Fibroblast of villous mesenchyme (primary cell): ENCODE data around the gene ELOA. TPM values are rescaled to one million over a fixed set of nuclear protein-coding genes. Genes with fewer than 3 reads are reported as not detected.
"Not testable (repeated sequence)": the region's sequence is repeated elsewhere in the genome, so short reads cannot be mapped to it uniquely, and the experiment has no call there.

ENCODE experiments used
- DNase-seq: peaks from one replicate; pipeline ENCODE4 v3.0.0-alpha.2; 2010; ENCODE audit warnings: low read depth
- H3K4me3 ChIP-seq: 2 replicates; pipeline ENCODE4 v1.5.1; 2011; ENCODE audit warnings: low read depth, mild to moderate bottlenecking, low read length
- total RNA-seq: library from RNA; depleted of rRNA; stranded (reverse); fragments of >200 nt; gene quantifications from 2 replicates; pipeline ENCODE4 v1.2.3, GENCODE V29; 2012
- TF ChIP-seq, protein P1 (sequence below): IDR thresholded peaks from 2 replicates; pipeline ENCODE4 v1.5.1; 2012; ENCODE audit warnings: low read depth, mild to moderate bottlenecking, low read length; ENCODE audit not compliant: insufficient read depth

Gene ELOA
- total RNA-seq, 1 donor = 46.2 TPM

DNA sequence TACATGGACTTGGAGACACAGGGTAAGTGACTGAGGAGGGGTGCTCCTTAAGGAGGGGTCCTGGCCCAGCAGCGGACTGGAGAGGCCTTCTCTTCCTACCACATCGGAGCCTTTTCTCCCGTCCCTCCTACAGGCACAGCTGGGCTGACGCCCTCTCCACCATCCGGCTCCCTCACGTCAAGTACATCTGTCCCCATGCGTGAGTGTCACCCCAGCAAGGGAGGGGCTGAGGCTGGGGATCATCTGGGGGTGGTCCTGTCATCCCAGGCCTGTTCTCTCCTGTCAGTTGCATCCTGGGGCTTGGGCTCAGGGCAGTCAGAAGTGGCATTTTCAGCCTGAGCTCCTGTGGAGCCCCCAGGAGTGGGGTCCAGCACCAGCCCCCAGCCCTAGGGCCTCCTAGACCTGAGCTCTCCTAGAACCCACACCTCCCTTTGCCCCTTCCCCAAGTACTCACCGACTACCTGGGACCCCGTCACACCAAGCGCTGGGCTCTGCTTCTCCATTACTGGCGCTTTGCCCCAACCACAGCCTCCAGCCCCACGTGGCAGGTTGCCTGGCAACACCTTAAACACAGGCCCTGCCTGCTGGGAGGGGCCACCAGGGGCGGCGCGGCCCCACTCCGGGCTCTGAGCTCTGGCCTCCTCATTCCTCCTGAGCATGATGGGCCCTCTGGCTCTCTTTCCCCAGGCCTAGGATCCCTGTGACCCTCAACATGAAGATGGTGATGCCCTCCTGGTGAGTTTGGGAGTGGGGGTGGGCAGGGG lies 49.9 kb downstream of the ELOA start:
- no peak for DNase-seq
- no peak overlapping the region for H3K4me3 ChIP-seq
- TF ChIP-seq, protein P1, sequence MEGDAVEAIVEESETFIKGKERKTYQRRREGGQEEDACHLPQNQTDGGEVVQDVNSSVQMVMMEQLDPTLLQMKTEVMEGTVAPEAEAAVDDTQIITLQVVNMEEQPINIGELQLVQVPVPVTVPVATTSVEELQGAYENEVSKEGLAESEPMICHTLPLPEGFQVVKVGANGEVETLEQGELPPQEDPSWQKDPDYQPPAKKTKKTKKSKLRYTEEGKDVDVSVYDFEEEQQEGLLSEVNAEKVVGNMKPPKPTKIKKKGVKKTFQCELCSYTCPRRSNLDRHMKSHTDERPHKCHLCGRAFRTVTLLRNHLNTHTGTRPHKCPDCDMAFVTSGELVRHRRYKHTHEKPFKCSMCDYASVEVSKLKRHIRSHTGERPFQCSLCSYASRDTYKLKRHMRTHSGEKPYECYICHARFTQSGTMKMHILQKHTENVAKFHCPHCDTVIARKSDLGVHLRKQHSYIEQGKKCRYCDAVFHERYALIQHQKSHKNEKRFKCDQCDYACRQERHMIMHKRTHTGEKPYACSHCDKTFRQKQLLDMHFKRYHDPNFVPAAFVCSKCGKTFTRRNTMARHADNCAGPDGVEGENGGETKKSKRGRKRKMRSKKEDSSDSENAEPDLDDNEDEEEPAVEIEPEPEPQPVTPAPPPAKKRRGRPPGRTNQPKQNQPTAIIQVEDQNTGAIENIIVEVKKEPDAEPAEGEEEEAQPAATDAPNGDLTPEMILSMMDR = no peak

DNA sequence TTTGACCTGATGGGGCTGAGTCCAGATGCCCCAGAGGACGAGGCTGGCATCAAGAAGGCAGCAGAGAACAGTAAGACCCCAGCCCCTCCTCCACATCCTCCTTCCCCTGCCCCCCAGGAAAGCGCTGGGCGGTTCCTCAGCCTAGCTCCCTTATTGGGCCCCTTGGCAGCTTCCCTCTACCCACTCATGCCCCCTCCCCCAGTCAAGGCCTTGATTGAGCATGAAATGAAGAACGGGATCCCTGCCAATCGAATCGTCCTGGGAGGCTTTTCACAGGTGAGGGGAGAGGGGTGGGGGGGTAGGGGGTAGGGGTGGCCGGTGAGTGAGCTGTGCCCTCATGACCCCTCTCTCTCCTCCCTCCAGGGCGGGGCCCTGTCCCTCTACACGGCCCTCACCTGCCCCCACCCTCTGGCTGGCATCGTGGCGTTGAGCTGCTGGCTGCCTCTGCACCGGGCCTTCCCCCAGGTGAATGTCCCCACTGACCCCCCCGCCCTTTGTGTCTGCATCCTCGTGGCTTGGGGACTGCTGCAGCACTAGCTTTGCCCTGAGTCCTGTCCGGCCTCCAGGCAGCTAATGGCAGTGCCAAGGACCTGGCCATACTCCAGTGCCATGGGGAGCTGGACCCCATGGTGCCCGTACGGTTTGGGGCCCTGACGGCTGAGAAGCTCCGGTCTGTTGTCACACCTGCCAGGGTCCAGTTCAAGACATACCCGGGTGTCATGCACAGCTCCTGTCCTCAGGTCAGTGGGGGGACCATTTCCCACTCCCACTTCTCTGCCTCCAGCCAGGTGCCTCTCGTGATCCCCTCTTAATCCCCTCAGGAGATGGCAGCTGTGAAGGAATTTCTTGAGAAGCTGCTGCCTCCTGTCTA lies 50.8 kb downstream of the ELOA start:
- TF ChIP-seq, protein P1 = no peak
- H3K4me3 ChIP-seq = no peak overlapping the region
- DNase-seq = no peak

DNA sequence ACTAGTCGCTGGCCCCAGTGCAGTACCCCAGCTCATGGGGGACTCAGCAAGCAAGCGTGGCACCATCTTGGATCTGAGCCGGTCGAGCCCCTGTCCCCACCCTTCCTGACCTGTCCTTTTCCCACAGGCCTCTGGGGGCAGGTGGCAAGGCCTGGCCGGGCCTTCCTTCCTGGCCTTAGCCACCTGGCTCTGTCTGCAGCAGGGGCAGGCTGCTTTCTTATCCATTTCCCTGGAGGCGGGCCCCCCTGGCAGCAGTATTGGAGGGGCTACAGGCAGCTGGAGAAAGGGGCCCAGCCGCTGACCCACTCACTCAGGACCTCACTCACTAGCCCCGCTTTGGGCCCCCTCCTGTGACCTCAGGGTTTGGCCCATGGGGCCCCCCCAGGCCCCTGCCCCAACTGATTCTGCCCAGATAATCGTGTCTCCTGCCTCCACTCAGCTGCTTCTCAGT lies 51.5 kb downstream of the ELOA start:
- DNase-seq, H3K4me3 ChIP-seq: not testable (repeated sequence)

DNA sequence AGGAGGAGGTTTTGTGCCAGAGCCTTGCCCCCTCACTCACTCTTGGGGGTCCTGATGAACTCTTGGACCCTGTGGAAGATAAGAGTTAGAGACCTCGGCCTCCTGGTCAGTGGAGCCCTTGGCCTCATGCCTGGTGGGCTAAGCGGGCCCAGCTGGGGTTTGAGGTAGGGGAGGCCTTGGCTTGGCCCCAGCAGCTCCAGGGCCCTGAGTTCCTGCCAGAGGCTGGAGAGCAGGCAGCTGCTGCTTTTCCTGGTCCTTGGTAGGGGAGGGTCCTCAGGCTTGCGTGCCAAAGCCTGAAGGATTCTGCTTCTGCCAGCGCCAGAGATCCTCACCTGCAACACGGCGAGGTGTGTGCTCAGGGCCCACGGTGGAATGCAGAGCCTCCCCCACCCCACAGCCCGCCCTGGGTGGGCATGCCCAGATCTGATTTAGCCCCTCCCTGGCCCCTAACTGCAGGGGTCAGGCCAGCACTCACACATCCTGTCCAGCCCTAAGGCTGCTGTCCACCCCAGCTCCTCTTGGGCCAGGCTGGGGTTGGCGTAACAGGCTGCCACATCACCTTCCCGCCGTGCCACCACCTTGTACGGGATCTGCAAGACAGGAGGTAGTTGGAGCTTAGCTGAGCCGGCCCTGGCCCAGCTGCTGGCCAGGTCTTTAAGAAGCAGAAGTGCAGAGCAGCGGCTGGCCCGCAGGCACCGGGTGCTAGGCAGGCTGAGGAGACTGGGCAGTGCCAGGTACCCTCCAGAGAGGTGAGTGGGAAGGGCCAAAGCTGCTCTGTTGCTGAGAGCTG lies 52.6 kb downstream of the ELOA start:
- no peak overlapping the region for H3K4me3 ChIP-seq
- TF ChIP-seq, protein P1 = no peak
- no peak for DNase-seq

DNA sequence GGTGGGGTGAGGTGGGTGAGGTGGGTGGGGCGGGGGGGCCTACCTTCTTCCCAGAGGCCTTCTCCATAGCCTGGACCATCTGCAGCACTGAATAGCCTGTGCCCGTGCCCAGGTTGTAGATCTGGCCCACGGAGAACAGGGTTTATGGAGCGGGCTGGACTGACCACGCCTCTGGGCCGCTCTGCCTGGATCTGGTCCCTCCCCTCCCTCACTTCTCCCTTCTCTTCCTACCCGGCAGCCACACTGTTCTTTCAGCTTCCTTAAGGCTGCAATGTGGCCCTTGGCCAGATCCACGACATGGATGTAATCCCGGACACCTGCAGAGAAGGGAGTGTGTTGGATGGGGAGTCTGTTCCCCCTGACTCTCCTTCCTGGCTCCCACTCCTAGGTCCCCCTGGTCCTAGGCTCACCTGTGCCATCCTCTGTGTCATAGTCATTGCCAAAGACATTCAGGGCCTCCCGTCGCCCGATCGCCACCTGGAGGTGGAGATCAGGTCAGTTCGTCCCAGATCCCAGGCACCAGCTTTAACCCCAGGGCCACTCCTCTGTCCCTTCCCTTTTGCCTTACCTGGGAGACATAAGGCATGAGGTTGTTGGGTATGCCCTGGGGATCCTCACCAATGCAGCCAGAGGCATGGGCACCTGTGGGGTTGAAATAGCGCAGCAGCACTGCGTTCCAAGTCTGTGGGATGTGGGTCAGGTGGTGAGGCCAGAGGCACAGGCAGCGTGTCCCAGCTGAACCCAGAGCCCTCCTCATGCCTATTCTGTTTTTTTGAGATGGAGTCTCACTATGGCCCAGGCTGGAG lies 53.4 kb downstream of the ELOA start:
- TF ChIP-seq, protein P1 = no peak
- no peak overlapping the region for H3K4me3 ChIP-seq
- no peak for DNase-seq

DNA sequence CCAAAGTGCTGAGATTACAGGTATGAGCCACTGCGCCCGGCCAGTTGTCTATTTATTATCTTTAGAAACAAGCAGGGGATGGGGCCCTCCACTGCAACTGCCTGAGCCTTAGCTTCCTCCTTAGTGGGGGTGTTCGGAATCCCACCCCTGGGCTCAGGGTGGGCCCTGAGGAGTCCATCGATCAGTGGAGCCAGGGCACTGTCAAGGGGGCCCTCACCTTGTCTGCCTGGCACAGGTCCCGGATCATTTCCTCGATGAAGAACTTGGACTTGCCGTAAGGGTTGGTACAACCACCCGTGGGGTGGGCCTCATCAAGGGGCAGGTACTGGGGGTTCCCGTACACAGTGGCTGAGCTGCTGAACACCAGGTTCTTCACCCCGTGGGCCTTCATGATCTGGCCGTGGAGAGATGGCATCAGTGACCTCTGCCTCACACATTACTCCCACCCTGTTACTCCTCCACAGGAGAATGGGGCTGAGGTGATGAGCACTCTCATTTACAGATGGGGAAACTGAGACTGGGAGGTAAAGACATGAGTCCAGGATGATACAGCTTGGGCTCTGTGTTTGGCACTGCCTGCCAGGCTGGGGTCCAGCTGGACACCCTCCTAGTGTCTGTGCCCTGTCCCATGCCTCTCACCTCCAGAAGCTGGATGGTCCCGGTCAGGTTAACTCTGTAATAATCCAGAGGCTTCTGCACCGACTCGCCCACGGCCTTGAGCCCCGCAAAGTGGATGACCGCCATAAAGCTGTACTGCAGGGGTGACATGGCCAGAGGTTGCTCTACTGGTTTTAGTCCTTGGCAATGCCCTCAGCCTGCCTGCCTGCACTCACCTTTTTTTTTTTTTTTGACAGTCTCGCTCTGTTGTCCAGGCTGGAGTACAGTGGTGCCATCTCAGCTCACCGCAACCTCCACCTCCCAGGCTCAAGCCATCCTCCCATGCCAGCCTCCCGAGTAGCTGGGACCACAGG lies 54.5 kb downstream of the ELOA start:
- H3K4me3 ChIP-seq = no peak overlapping the region
- TF ChIP-seq, protein P1 = no peak
- DNase-seq = no peak
